Endodermal cell (in vitro differentiated cells): ENCODE measurements around the gene HOXD3. TPM values are rescaled to one million over a fixed set of nuclear protein-coding genes. Genes with fewer than 3 reads are reported as not detected.

Source experiments
- DNase-seq: peaks from one replicate; pipeline ENCODE4 v3.0.0-alpha.2; 2017
- H3K27ac ChIP-seq: 2 replicates; pipeline ENCODE4 v1.5.1; 2013; ENCODE audit warnings: mild to moderate bottlenecking, low read depth, low read length, moderate library complexity
- H3K27me3 ChIP-seq: 2 replicates; pipeline ENCODE4 v1.6.1; 2013; ENCODE audit warnings: mild to moderate bottlenecking, low read length, moderate library complexity; ENCODE audit not compliant: insufficient read depth, control insufficient read depth, poor library complexity, severe bottlenecking
- H3K36me3 ChIP-seq: 2 replicates; pipeline ENCODE4 v1.7.0; 2013; ENCODE audit warnings: mild to moderate bottlenecking, low read length, moderate library complexity; ENCODE audit not compliant: control insufficient read depth, insufficient read depth
- H3K4me1 ChIP-seq: one replicate; pipeline ENCODE4 v1.7.0; 2013; ENCODE audit warnings: low read length; ENCODE audit not compliant: control insufficient read depth, insufficient read depth
- H3K4me3 ChIP-seq: 2 replicates; pipeline ENCODE4 v1.5.1; 2013; ENCODE audit warnings: mild to moderate bottlenecking, low read length, moderate library complexity
- H3K9ac ChIP-seq: 2 replicates; pipeline ENCODE4 v1.6.1; 2013; ENCODE audit warnings: mild to moderate bottlenecking, low read length, moderate library complexity; ENCODE audit not compliant: poor library complexity, severe bottlenecking; ENCODE audit errors: extremely low read depth
- H3K9me3 ChIP-seq: 2 replicates; pipeline ENCODE4 v1.6.1; 2013; ENCODE audit warnings: mild to moderate bottlenecking, low read length, moderate library complexity; ENCODE audit not compliant: control insufficient read depth
- H3K27ac Mint-ChIP-seq: 2 replicates; pipeline ENCODE4 v1.8.0; 2020; ENCODE audit warnings: mixed read lengths
- H3K27me3 Mint-ChIP-seq: 2 replicates; pipeline ENCODE4 v1.8.0; 2021; ENCODE audit warnings: mild to moderate bottlenecking, mixed read lengths; ENCODE audit not compliant: insufficient read depth
- H3K36me3 Mint-ChIP-seq: 2 replicates; pipeline ENCODE4 v1.8.0; 2020; ENCODE audit warnings: low read depth, mixed read lengths
- H3K4me1 Mint-ChIP-seq: 2 replicates; pipeline ENCODE4 v1.8.0; 2020; ENCODE audit warnings: mixed read lengths
- H3K4me3 Mint-ChIP-seq: 2 replicates; pipeline ENCODE4 v1.8.0; 2020; ENCODE audit warnings: mild to moderate bottlenecking, moderate library complexity, mixed read lengths
- H3K9me3 Mint-ChIP-seq: 2 replicates; pipeline ENCODE4 v1.8.0; 2020; ENCODE audit warnings: mild to moderate bottlenecking, mixed read lengths
- CTCF ChIP-seq: fragments of 200-600 bp; sonication (generic); conservative IDR thresholded peaks from 2 replicates; pipeline ENCODE4 v1.5.0; 2021; ENCODE audit warnings: antibody characterized with exemption, mild to moderate bottlenecking
- WGBS, 2 experiments: methylation state at CpG; one replicate each; pipeline versions ENCODE4 v1.1.5 to v1.1.7; 2013; ENCODE audit warnings: missing lambda C conversion rate in 2 of 2, mixed read lengths in 1 of 2; ENCODE audit not compliant: insufficient coverage in 1 of 2, insufficient read length in 1 of 2; 5-methylcytosine and 5-hydroxymethylcytosine counted together
- total RNA-seq, 2 donors: library from RNA; stranded (reverse); fragmentation: NEBNext Ultra II Directional in 1 of 2; extraction: Animal tissue kit (Norgen Biotek cat#: 25700) in 1 of 2; gene quantifications; 2 replicates in 1 of 2; 3 replicates in 1 of 2; pipeline ENCODE4 v1.2.1, GENCODE V29; 2021

The HOXD3 gene
- total RNA-seq, 2 donors from 2014 or later, result not detected

GRCh38 chr2:176139661-176140512 is 17.2 kb upstream of the HOXD3 start:
- peak; percentile 52 for DNase-seq
- Mint-ChIP-seq H3K36me3 (no peaks in the 10 kb centered on the region), H3K27ac (no peak overlapping the region), H3K9me3 (no peaks in the 10 kb centered on the region), H3K4me3 (peak overlapping the region; percentile 49), H3K27me3 (peaks cover 98% of the 10 kb centered on the region), H3K4me1 (no peaks in the 10 kb centered on the region)
- Histone ChIP-seq H3K9me3 (peaks cover 14% of the 10 kb centered on the region), H3K4me1 (peaks cover 3% of the 10 kb centered on the region), H3K9ac (no peak overlapping the region), H3K27ac (no peak overlapping the region), H3K4me3 (no peak overlapping the region), H3K27me3 (peaks cover 98% of the 10 kb centered on the region), H3K36me3 (no peaks in the 10 kb centered on the region)
- 67 to 81% methylated on average over 18 to 40 of the region's 41 CpGs for WGBS, 2 experiments
- TF ChIP-seq CTCF, result no peak

- Mint-ChIP-seq H3K27ac (no peak overlapping the region), H3K4me1 (no peaks in the 10 kb centered on the region), H3K36me3 (no peaks in the 10 kb centered on the region), H3K4me3 (peak overlapping the region; percentile 49), H3K27me3 (peaks cover 98% of the 10 kb centered on the region), H3K9me3 (no peaks in the 10 kb centered on the region)
- Histone ChIP-seq H3K9ac (no peak overlapping the region), H3K4me3 (peak overlapping the region; percentile 76), H3K4me1 (peaks cover 3% of the 10 kb centered on the region), H3K27ac (no peak overlapping the region), H3K36me3 (no peaks in the 10 kb centered on the region), H3K9me3 (peaks cover 14% of the 10 kb centered on the region), H3K27me3 (peaks cover 98% of the 10 kb centered on the region)
- 7 to 12% methylated on average over 34 to 48 of the region's 48 CpGs for WGBS, 2 experiments
- peak; percentile 95 for DNase-seq
- TF ChIP-seq CTCF, result peak; percentile 98
Measured at GRCh38 chr2:176140513-176141317, 16.4 kb upstream of the HOXD3 start.

DNA sequence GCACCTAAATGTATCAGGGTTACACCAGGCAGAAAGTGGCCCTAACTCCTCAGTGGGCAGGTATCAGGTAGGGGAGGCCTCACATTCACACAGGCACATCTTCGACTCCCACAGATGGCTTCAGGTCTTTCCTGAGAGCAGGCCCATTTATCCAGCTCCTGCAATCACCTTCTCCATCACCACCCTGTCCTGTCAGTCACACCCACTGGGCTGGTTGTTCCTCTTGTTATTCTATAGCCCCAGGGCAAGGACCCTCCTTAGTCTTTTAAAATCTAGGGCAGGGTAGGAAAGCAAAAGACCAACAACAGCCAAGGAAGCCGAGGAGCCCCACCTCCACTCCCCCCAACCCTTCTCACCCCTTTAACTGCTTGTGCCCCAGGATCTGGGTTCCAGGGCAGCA is 14.8 kb upstream of the HOXD3 start:
- DNase-seq, result no peak
- no peak overlapping the region for H3K27ac ChIP-seq
- H3K27me3 ChIP-seq, result peaks cover 98% of the 10 kb centered on the region
- H3K4me1 ChIP-seq, result no peaks in the 10 kb centered on the region
- H3K4me3 Mint-ChIP-seq, result no peak overlapping the region
- H3K4me1 Mint-ChIP-seq, result no peaks in the 10 kb centered on the region
- WGBS, 2 experiments, result 78% methylated on average over 2 of the region's 2 CpGs; no CpG with 5 or more reads in 1 of the 2 experiments
- no peaks in the 10 kb centered on the region for H3K36me3 Mint-ChIP-seq
- TF ChIP-seq CTCF, result no peak
- no peak overlapping the region for H3K27ac Mint-ChIP-seq
- H3K9me3 ChIP-seq, result peaks cover 14% of the 10 kb centered on the region
- H3K36me3 ChIP-seq, result no peaks in the 10 kb centered on the region
- H3K27me3 Mint-ChIP-seq, result peaks cover 98% of the 10 kb centered on the region
- no peaks in the 10 kb centered on the region for H3K9me3 Mint-ChIP-seq
- no peak overlapping the region for H3K4me3 ChIP-seq
- H3K9ac ChIP-seq, result no peak overlapping the region
